B cell (primary cell): Measurements from ENCODE around the gene NCK2. TPM values are rescaled to one million over a fixed set of nuclear protein-coding genes. Genes with fewer than 3 reads are reported as not detected.
A peak's percentile ranks its signal among the peaks of the same experiment; 100 is the strongest.

Experiments used
- ATAC-seq: fragments of 200-7000 bp; cut with Tn5 transposase; one replicate; pipeline ENCODE4 v1.10.0; 2021; ENCODE audit warnings: low read depth, mild to moderate bottlenecking, moderate number of reproducible peaks, moderate library complexity
- CTCF ChIA-PET: fragments of 350-600 bp; sonication (Branson Sonifier 250); formaldehyde crosslinking; loops from one replicate; lab custom pipeline; 2021; ENCODE audit warnings: antibody characterized with exemption, inconsistent platforms; lab: Charles Lee
- POLR2A ChIA-PET: fragments of 350-600 bp; sonication (Branson Sonifier 250); formaldehyde crosslinking; loops from one replicate; lab custom pipeline; 2021; ENCODE audit warnings: antibody characterized with exemption; lab: Charles Lee
- DNase-seq: peaks from one replicate; pipeline ENCODE4 v3.0.0; 2013
- H2AFZ ChIP-seq: 2 replicates; pipeline ENCODE4 v1.6.1; 2012; ENCODE audit warnings: mild to moderate bottlenecking, low read depth, low read length; ENCODE audit not compliant: insufficient read depth, poor library complexity, severe bottlenecking
- H3K27ac ChIP-seq, 2 donors: 1 replicate in 1 of 2; 2 replicates in 1 of 2; pipeline ENCODE4 v1.5.1; 2012 to 2013; ENCODE audit warnings: low read length in 2 of 2, mild to moderate bottlenecking in 2 of 2, moderate library complexity in 1 of 2
- H3K27me3 ChIP-seq, 4 experiments: fragments of 200-600 bp in 1 of 4; sonication (generic) in 1 of 4; replicated peaks in 1 of 4; 1 replicate in 2 of 4; 2 replicates in 2 of 4; pipeline versions ENCODE4 v1.6.1 to v1.7.0; 2013 to 2016; ENCODE audit warnings: low read length in 3 of 4, mild to moderate bottlenecking in 2 of 4, mixed read lengths in 1 of 4, moderate library complexity in 1 of 4; ENCODE audit not compliant: insufficient read depth in 4 of 4, control insufficient read depth in 3 of 4; ENCODE audit errors: control extremely low read depth in 1 of 4
- H3K36me3 ChIP-seq, 2 experiments: replicated peaks in 1 of 2; 1 replicate in 1 of 2; 2 replicates in 1 of 2; pipeline versions ENCODE4 v1.6.1 to v1.7.1; 2013; ENCODE audit warnings: low read length in 1 of 2; ENCODE audit not compliant: insufficient read depth in 2 of 2, control insufficient read depth in 1 of 2; ENCODE audit errors: control extremely low read depth in 1 of 2, extremely low read depth in 1 of 2
- H3K4me1 ChIP-seq, 2 donors: fragments of 200-600 bp in 1 of 2; sonication (generic) in 1 of 2; 1 replicate in 1 of 2; 2 replicates in 1 of 2; pipeline versions ENCODE4 v1.5.1 to v1.6.1; 2013 to 2017; ENCODE audit warnings: low read length in 2 of 2; ENCODE audit not compliant: control insufficient read depth in 2 of 2, insufficient read depth in 2 of 2
- H3K4me2 ChIP-seq: replicated peaks from 2 replicates; pipeline ENCODE3; 2012; ENCODE audit warnings: mild to moderate bottlenecking, low read depth, low read length; ENCODE audit not compliant: poor library complexity, severe bottlenecking
- H3K4me3 ChIP-seq, 5 experiments: fragments of 200-600 bp in 1 of 5; sonication (generic) in 1 of 5; 1 replicate in 3 of 5; 2 replicates in 2 of 5; pipeline versions ENCODE4 v1.5.1 to v1.7.0; 2011 to 2016; ENCODE audit warnings: low read length in 4 of 5, mild to moderate bottlenecking in 4 of 5, low read depth in 2 of 5, control low read depth in 1 of 5, moderate library complexity in 1 of 5; ENCODE audit not compliant: insufficient read depth in 1 of 5; ENCODE audit errors: control extremely low read depth in 1 of 5, extremely low read depth in 1 of 5
- H3K79me2 ChIP-seq: fragments of 200-600 bp; sonication (generic); one replicate; pipeline ENCODE4 v1.6.0; 2016; ENCODE audit warnings: low read length; ENCODE audit not compliant: control insufficient read depth, insufficient read depth
- H3K9ac ChIP-seq: fragments of 200-600 bp; sonication (generic); 2 replicates; pipeline ENCODE4 v1.6.1; 2017; ENCODE audit warnings: mild to moderate bottlenecking, low read length, moderate library complexity
- H3K9me3 ChIP-seq, 3 donors: one replicate each; pipeline versions ENCODE4 v1.6.1 to v1.7.1; 2013; ENCODE audit warnings: low read length in 2 of 3; ENCODE audit not compliant: control insufficient read depth in 2 of 3, insufficient read depth in 1 of 3; ENCODE audit errors: control extremely low read depth in 1 of 3
- H4K20me1 ChIP-seq: 2 replicates; pipeline ENCODE4 v1.6.0; 2012; ENCODE audit warnings: mild to moderate bottlenecking, low read length; ENCODE audit not compliant: insufficient read depth, control insufficient read depth, poor library complexity, severe bottlenecking
- H3K27ac Mint-ChIP-seq: one replicate; pipeline ENCODE4 v1.8.0; 2021; ENCODE audit warnings: mixed read lengths
- H3K27me3 Mint-ChIP-seq: one replicate; pipeline ENCODE4 v1.8.0; 2021; ENCODE audit warnings: mixed read lengths
- H3K4me1 Mint-ChIP-seq: one replicate; pipeline ENCODE4 v1.8.0; 2021; ENCODE audit warnings: mixed read lengths
- H3K4me3 Mint-ChIP-seq: one replicate; pipeline ENCODE4 v1.8.0; 2021; ENCODE audit warnings: mixed read lengths
- H3K9me3 Mint-ChIP-seq: one replicate; pipeline ENCODE4 v1.8.0; 2022; ENCODE audit warnings: mixed read lengths; ENCODE audit not compliant: insufficient read depth
- EZH2 ChIP-seq: IDR thresholded peaks from 2 replicates; pipeline ENCODE4 v1.6.1; 2012; ENCODE audit warnings: borderline replicate concordance, low read depth, mild to moderate bottlenecking, moderate library complexity, low read length; ENCODE audit not compliant: insufficient read depth, poor library complexity, severe bottlenecking
- WGBS: methylation state at CpG from one replicate; pipeline ENCODE4 v1.1.5; 2013; ENCODE audit warnings: missing lambda C conversion rate; ENCODE audit not compliant: insufficient coverage; 5-methylcytosine and 5-hydroxymethylcytosine counted together
- intact Hi-C: fragments of 100-400 bp; cut with micrococcal nuclease; formaldehyde crosslinking; loops from one replicate; pipeline ENCODE4 v1.10.0; 2022
- polyA plus RNA-seq: library from polyadenylated mRNA; depleted of rRNA; stranded (reverse); fragments of >200 nt; gene quantifications from 2 replicates; pipeline ENCODE4 v1.2.3, GENCODE V29; 2012
- total RNA-seq, 2 donors: library from RNA; stranded (reverse); fragments of 120-200 nt in 1 of 2; gene quantifications; 1 replicate in 1 of 2; 2 replicates in 1 of 2; pipeline versions ENCODE4 v1.2.3 to v1.2.4, GENCODE V29; 2013 to 2022
- TF ChIP-seq, protein P1 (sequence below): fragments of 200-600 bp; IDR thresholded peaks from one replicate; pipeline ENCODE4 v1.8.0; 2022; ENCODE audit warnings: antibody characterized with exemption, mild to moderate bottlenecking

The NCK2 gene
- total and polyA plus RNA-seq, 2 donors (not counting 1 experiment from before 2014, with no cell fraction given) = 64.2 to 72.3 TPM

GRCh38 chr2:105800036-105800713 is 55.5 kb downstream of the NCK2 start:
- no peaks in the 10 kb centered on the region for H3K27me3 Mint-ChIP-seq
- H3K36me3 ChIP-seq = peaks cover 0 to 4% of the 10 kb centered on the region in 2 experiments
- H2AFZ ChIP-seq = peak overlapping the region; percentile 35
- H3K4me1 ChIP-seq = peaks cover 99% of the 10 kb centered on the region in 2 donors
- no peaks in the 10 kb centered on the region for H3K9me3 Mint-ChIP-seq
- H3K9ac ChIP-seq = peak overlapping the region; percentile 5
- ChIA-PET POLR2A (interaction anchor here (0.9 to 2.3 kb wide), 3 partner anchors 24 to 74 kb away, joined by 6 to 11 read pairs (median 10); no protein-coding TSS in a partner anchor), CTCF (interaction anchor here (0.8 to 3.2 kb wide), 9 partner anchors 8 to 210 kb away, joined by 3 to 15 read pairs (median 4); no protein-coding TSS in a partner anchor)
- H3K79me2 ChIP-seq = peaks cover 98% of the 10 kb centered on the region
- H3K4me1 Mint-ChIP-seq = peaks cover 98% of the 10 kb centered on the region
- TF ChIP-seq, protein P1, sequence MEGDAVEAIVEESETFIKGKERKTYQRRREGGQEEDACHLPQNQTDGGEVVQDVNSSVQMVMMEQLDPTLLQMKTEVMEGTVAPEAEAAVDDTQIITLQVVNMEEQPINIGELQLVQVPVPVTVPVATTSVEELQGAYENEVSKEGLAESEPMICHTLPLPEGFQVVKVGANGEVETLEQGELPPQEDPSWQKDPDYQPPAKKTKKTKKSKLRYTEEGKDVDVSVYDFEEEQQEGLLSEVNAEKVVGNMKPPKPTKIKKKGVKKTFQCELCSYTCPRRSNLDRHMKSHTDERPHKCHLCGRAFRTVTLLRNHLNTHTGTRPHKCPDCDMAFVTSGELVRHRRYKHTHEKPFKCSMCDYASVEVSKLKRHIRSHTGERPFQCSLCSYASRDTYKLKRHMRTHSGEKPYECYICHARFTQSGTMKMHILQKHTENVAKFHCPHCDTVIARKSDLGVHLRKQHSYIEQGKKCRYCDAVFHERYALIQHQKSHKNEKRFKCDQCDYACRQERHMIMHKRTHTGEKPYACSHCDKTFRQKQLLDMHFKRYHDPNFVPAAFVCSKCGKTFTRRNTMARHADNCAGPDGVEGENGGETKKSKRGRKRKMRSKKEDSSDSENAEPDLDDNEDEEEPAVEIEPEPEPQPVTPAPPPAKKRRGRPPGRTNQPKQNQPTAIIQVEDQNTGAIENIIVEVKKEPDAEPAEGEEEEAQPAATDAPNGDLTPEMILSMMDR = no peak
- no peak for TF ChIP-seq EZH2
- H3K4me2 ChIP-seq = peak overlapping the region; percentile 64
- no peak for ATAC-seq
- DNase-seq = no peak
- H3K4me3 ChIP-seq = no peak overlapping the region
- H3K27ac ChIP-seq = peak overlapping the region; percentile 86 to 92
- H3K9me3 ChIP-seq = no peaks in the 10 kb centered on the region
- WGBS = 67% methylated on average over 5 of the region's 9 CpGs
- peak overlapping the region; percentile 94 for H3K27ac Mint-ChIP-seq
- intact Hi-C loops = no loop called here
- H3K4me3 Mint-ChIP-seq = peak overlapping the region; percentile 66
- H4K20me1 ChIP-seq = no peaks in the 10 kb centered on the region
- H3K27me3 ChIP-seq = no peaks in the 10 kb centered on the region
